GM19239 (cell line): Measurements from ENCODE around the gene ABHD18.
"Not testable (repeated sequence)": the region's sequence is repeated elsewhere in the genome, so short reads cannot be mapped to it uniquely, and the experiment has no call there.

ENCODE experiments used
- DNase-seq: peaks from one replicate; pipeline ENCODE4 v3.0.0; 2011; ENCODE audit warnings: low spot score; ENCODE audit not compliant: insufficient read length
- FAIRE-seq: peaks from 2 replicates; lab custom pipeline; 2011; peaks lifted over from hg19 to GRCh38; lab: Jason Lieb, UNC

Gene ABHD18

DNA sequence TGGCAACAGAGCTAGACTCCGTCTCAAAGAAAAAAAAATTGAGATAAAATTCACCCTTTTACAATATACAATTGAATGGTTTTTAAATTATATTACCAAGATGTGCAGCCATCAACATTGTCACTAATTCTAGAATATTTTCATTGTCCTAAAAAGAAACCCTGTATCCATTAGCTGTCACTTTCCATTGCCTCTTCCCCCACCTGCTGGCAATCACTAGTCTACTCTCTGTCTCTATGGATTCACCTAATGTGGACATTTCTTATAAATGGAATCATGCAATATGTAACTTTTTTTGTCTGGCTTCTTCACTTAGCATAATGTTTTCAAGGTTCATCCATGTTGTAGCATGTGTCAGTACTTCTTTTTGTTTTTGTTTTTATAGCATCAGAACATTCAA lies 20.8 kb downstream of the ABHD18 start:
- DNase-seq (no peak), FAIRE-seq (no peak)

DNA sequence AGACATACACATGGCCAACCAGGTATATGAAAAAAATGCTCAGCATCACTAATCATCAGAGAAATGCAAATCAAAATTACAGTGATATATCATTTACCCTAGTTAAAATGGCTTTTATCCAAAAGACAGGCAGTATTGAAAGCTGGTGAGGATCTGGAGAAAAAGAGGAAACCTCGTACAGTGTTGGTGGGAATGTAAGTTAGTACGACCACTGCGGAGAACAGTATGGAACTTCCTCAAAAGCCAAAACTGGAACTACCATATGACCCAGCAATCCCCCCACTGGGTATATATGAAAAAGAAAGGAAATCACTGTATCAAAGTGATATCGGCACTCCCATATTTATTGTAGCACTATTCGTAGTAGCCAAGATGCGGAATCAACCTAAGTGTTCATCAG lies 23.4 kb downstream of the ABHD18 start:
- DNase-seq (no peak), FAIRE-seq (no peak)

DNA sequence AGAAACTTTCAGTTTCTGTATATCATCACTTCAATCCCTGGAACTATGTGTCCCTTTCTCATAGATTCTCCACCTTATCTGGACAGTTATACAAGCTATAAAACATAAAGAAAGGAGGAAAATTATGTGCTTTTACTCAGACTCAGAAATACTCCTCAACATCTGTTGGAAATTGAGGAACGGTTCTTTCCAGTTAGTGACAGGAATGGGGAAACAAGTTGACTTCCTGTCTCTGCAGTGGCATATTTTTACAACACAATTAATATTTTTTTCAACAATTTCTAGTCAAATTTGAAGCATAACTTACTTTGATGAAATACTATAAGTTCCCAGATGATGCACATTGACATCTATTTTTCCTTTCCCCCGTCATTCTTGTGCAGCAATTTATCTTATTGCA lies 27.9 kb downstream of the ABHD18 start:
- peak; percentile 54 for FAIRE-seq
- no peak for DNase-seq

DNA sequence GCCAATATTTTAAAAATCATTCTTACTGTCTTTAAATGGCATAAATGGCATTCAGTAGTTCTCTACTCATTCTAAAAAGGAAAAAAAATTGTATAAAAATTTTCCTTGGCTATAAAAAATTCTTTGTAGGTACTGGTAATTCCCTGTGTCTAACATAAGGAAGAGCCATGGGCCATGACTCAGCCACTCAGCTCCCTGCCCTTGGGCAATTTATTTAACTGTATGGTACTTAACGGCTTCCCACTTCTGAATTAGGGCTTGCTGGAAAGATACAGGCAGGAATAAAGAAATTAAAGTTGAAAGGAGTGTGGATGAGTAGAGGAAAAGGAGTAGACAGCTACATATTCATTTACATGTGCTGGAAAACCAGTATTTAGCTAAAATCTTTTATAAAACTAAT lies 30.6 kb downstream of the ABHD18 start:
- FAIRE-seq, result no peak
- no peak for DNase-seq

DNA sequence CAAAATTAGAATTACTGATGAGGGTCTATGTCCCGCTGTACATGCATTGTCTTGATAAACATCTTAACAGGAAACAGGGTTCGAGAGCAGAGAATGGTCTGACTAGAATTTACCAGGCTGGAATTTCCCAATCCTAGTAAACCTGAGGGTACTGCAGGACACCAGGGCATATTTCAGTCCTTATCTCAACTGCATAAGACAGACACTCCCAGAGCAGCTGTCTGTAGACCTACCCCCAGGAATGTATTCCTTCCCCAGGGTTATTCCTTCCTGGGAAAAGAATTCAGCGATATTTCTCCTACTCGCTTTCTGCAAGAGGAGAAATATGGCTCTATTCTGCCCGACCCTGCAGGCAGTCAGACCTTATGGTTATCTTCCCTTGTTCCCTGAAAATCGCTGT lies 31.3 kb downstream of the ABHD18 start:
- FAIRE-seq, DNase-seq: not testable (repeated sequence)

DNA sequence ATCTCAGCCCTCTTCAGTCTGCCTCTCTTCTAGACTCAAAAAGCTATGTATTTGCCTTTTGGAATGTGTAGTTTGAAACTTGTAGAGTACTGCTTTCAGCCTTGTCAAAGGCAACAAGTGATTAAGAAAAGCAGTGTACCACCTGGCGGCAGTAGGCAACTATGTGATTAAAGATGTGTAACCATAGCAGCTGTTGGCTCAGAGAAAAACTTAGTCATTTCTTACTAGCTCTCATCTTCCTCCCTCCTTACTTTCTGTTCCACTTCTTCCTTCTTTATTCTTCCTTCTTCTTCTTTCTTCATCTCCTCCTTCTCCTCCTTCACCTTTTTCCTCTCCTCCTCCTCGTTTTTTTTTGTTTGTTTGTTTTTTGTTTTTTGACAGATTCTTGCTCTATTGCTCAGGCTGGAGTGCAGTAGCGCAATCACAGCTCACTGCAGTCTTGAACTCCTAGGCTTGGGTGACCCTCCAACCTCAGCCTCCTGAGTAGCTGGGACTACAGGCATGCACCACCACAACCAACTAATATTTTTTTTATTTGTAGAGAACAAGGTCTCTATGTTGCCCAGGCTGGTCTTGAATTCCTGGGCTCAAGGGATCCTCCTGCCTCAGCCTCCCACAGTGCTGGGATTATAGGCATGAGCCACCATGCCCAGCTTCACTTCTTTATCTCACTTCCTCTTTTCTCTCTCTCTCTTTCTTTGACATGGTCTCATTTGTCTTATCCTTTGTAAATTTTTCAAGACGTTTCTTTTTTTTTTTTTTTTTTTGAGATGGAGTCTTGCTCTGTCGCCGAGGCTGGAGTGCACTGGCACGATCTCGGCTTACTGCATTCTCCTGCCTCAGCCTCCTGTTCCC lies 32.6 kb downstream of the ABHD18 start:
- FAIRE-seq (peak; percentile 95), DNase-seq (peak; percentile 40)

DNA sequence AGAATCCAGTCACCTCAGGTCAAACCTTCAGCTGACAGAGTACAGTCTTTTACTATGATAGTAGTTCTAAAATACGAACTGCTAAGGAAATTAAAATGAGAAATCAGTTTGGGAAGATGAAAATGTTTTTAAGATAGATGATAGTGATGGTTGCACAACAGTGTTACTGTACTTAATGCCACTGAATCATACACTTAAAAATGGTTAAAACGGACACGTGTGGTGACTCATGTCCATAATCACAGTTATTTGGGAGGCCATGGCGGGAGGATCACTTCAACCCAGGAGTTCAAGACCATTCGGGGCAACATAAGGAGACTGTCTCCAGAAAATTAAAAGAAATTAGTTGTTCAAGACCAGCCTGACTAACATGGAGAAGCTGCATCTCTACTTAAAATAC lies 41.4 kb downstream of the ABHD18 start:
- no peak for DNase-seq
- no peak for FAIRE-seq

DNA sequence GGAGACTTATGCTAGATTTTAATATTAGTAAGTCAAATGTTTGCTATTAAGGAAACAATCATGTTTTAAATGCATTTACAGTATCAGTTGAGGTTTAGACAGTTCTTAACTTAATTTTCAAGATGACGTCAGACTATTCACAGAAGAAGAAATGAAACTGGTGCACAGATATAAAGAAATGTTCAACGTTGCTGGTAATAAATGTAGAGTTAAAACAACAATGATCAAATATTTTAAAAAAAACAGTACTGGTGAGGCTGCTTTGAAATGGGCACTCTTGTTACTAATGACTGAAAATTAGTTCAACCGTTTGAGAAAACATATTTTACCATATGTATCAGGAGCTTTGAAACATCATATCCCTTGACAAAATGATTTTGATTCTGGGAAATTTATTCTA lies 44.2 kb downstream of the ABHD18 start:
- peak; percentile 45 for FAIRE-seq
- no peak for DNase-seq

DNA sequence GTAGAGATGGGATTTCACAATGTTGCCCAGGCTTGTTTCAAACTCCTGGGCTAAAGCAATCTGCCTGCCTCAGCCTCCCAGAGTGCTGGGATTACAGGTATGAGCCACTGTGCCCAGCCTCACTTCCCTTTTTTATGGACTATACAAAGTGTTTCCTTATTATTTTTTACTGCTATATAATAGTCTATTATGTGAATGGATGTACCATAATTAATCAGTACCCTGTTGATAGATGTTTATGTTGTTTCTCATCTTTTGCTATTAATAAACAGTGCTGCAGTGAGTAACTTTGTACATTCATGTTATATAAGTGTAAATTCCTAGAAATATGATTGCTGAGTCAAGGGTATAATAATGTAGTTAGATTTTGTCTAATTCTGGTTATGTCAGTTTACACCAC lies 60.1 kb downstream of the ABHD18 start:
- no peak for DNase-seq
- no peak for FAIRE-seq

DNA sequence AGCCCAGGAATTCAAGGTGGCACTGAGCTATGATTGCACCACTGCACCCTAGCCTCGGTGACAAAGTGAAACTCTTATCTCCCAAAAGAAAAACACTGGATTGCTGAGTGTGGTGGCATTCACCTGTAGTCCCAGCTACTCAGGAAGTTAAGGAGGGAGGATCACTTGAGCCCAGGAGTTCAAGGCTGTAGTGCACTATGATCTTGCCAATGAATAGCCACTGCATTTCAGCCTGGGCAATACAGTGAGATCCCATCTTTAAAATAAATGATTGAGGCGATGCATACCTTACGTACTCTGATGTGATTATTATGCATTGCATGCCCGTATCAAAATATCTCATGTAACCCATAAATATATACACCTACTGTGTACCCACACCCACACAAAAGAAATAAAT lies 64.7 kb downstream of the ABHD18 start:
- FAIRE-seq, result no peak
- no peak for DNase-seq

DNA sequence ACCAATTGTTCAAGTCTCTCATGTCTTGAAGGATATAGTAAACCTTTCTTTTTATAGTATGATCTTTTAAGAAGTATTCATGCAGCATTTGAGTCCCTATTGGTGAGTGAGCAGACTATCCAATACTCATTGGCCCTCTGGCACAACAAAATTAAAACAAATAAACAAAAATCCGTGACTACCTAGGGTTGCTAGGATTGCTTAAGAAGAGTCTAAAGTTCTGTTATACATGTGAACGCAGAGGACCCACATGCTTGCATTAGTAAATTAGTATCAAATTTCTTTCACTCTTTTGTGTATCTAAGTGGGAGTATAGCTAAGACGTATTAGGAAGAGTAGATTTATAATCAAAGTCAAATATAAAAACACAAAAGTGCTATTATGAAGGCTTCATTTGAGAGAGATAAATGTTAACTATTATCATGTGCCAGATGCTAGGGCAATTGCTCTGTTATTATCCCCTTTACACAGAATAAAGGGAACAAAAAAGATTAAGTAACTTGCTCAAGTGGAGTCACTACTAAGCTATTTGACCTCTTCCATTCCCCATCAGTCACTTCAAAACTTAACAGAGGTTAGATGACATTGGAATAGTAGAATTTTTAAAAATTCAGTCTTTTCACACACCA lies 66.7 kb downstream of the ABHD18 start:
- FAIRE-seq, result no peak
- no peak for DNase-seq

DNA sequence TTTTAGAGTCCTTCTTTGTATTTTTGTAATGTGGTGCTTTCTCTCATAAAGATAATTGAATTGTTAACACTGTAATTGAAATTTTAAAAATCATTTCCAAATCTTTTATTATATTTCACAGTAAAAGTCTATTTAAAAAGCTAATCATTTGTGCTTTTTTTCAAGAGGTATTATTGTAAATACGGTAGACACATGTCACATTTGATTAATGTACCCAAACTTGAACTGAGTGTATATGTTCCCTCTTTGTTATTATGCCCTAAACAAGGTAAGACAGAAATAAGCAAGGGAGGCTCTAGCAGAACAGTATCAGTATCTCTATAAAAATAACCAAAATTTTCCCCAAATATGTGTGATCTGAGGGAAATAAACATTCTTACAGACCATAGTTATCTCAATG lies 74.4 kb downstream of the ABHD18 start:
- DNase-seq (no peak), FAIRE-seq (no peak)

DNA sequence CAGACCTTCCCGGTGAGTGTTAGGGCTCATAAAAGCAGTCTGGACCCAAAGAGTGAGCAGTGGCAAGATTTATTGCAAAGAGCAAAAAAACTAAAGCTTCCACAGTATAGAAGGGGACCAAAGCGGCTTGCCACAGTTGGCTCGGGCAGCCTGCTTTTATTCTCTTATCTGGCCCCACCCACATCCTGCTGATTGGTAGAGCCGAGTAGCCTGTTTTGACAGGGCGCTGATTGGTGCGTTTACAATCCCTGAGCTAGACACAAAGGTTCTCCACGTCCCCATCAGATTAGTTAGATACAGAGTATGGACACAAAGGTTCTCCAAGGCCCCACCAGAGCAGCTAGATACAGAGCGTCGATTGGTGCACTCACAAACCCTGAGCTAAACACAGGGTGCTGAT lies 81.8 kb downstream of the ABHD18 start:
- not testable (repeated sequence) for DNase-seq, FAIRE-seq

DNA sequence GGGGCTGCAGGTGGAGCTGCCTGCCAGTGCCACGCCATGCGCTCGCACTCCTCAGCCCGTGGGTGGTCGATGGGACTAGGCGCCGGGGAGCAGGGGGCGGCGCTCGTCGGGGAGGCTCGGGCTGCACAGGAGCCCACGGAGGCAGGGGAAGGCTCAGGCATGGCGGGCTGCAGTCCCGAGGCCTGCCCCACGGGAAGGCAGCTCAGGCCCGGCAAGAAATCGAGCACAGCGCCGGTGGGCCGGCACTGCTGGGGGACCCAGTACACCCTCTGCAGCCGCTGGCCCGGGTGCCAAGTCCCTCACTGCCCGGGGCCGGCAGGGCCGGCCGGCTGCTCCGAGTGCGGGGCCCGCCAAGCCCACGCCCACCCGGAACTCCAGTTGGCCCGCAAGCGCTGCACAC lies 82.3 kb downstream of the ABHD18 start:
- not testable (repeated sequence) for FAIRE-seq, DNase-seq

DNA sequence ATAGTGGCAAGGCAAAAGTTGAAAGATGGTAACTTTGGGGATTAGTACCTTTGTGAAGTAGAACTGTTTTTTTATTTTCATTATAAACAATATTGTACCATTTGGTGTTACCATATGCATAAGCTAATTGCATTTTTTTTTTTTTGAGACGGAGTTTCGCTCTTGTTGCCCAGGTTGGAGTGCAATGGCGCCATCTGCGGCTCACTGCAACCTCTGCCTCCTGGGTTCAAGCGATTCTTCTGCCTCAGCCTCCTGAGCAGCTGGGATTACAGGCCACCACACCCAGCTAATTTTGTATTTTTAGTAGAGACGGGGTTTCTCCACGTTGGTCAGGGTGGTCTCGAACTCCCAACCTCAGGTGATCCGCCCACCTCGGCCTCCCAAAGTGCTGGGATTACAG lies 86.0 kb downstream of the ABHD18 start:
- not testable (repeated sequence) for DNase-seq, FAIRE-seq

DNA sequence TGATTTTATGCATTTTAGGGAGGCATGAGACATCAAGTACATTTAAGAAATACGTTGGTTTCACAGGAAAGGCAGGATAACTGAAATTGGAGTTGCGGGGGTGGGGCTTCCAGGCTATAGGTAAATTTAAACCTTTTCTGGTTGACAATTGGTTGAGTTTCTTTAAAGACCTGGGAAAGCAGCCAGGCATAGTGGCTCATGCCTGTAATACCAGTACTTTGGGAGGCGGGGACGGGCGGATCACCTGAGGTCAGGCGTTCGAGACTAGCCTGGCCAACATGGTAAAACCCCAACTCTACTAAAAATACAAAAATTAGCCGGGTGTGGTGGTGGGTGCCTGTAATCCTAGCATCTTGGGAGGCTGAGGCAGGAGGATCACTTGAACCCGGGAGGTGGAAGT lies 89.7 kb downstream of the ABHD18 start:
- not testable (repeated sequence) for DNase-seq, FAIRE-seq

DNA sequence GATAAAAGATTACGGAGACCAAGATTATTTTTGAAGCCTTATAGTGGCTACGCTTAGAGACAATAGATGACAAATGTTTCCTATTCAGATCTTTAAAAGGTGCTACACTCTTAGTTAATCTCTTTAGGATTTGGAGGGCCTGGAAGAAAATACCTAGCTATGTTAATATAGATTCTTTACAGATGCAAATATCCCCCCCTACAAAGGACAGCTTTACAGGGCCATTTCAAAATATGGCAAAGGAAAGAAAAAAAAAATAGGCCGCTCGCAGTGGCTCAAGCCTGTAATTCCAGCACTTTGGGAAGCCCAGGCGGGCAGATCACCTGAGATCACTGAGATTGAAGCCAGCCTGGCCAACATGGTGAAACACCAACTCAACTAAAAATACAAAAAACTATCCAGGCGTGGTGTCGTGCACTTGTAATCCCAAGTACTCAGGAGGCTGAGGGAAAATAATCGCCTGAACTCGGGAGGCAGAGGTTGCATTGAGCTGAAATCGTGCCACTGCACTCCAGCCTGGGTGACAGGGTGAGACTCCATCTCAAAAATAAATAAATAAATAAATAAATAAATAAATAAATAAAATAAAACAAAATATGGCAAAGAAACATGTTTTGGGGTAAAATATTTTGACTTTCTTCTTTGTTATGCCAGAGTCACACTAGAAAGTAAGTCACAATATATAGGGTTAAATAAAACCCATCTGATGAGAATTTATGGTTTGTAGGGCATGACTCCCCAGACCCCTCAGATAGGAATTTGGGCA lies 90.4 kb downstream of the ABHD18 start:
- not testable (repeated sequence) for DNase-seq, FAIRE-seq

DNA sequence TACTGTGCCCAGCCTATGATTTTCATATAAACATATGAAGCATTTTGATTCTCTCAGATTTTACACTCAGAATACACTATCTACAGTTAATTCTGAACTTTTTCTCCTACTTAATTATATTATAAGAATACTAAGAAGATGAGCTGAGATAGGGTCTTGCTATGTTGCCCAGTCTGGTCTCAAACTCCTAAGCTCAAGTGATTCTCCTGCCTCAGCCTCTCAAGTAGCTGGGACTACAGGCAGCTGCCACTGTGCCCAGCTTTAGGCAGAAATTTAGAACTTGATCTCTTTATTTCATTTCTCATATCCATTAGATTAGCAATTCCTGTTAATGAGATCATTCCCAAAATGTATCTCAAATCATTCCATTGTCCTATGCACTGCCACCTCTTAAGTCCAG lies 91.2 kb downstream of the ABHD18 start:
- DNase-seq (no peak), FAIRE-seq (no peak)

DNA sequence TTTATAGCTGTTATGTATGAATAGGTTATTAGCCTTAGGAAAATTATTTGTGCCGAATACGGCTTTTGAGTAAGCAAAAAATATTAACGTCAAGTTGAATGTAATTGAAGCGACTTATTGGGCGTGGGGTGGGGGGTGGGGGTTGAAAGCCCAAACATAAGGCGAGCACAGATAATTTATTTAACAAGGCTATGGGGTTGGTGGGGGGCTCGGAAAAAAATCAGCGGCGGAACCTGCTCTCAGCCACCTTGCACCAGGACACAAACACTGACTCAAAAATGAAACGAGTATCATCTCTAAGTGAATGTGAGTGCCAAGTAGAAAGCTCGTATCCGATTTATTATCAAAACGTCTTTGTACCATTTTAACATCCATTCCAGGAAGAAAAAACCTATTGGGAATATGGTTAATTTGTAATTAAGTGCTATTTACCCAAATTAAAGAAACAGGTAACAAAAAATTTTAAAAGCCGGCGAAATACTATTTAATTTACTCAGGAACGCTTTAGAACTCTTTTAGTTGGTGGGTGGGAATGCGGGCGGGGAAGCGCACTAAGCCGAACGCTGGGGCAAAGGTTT lies 95.0 kb downstream of the ABHD18 start:
- peak; percentile 75 for FAIRE-seq
- no peak for DNase-seq

DNA sequence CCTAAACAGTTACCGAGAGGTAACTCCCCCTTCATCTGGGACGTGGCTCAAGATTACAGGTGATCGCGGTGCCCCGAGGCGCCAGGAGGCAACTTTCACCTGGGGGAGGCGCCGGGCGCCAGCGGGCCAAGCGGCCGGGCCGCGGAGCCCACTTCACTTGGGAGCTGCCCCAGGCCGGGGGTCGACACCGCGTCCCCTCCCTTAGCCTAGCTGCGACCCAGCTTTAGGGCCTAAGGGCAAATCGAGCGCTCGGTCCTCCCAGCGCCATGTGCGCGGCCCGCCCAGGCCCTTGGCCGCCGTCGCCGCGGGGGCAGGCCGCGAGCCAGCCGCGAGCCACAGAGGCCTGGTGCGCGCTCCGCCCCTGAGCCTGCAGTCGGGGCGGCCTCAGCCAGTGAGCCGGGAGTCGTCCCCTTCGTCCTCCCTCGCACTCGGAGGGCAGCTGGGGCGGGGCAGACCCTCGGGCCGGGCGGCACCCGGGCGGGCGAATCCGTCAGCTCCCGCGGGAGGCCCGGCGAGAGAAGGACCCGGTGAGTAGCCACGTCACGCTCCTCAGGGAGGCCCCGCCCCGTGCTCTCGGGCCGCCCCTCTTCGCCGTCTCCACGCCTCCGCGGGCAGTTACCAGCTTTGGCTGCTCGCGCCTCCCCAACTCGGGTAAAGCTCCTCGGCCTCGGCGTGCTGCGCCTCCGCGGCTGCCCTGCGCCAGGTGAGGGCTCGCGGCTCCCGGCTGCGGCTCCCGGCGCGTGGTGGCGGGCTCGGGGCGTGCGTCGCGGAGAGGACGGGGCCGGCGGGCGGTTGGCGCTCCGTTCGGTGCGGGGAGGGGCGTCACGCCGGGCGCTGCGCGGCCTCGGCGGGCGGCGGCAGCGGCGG lies 95.7 kb downstream of the ABHD18 start, which contains the start of gene LARP1B:
TSS of gene LARP1B (plus strand) at position 614 of the 867 bp plus-strand sequence. CDS start 13,640 bp downstream, outside the sequence.
- peak; percentile 97 for DNase-seq
- peak; percentile 97 for FAIRE-seq
